Measurements from ENCODE around the gene VAV1.
A peak's percentile ranks its signal among the peaks of the same experiment; 100 is the strongest.
"Not testable (repeated sequence)": the region's sequence is repeated elsewhere in the genome, so short reads cannot be mapped to it uniquely, and the experiment has no call there.

VAV1 gene

GRCh38 chr19:6820237-6820636 is 47.7 kb downstream of the VAV1 start:
- DNase-seq = no peak

GRCh38 chr19:6821639-6822310 is 49.3 kb downstream of the VAV1 start:
- DNase-seq = no peak

- peak; percentile 67 for DNase-seq
Observed at GRCh38 chr19:6822311-6822670, 49.8 kb downstream of the VAV1 start.

- no peak for DNase-seq
Observed at GRCh38 chr19:6825076-6825774, 52.7 kb downstream of the VAV1 start.

GRCh38 chr19:6826281-6826920 is 53.9 kb downstream of the VAV1 start:
- DNase-seq = no peak

- no peak for DNase-seq
Observed at GRCh38 chr19:6828306-6828697, 55.8 kb downstream of the VAV1 start.

- no peak for DNase-seq
Observed at GRCh38 chr19:6828698-6829633, 56.5 kb downstream of the VAV1 start.

- DNase-seq = not testable (repeated sequence)
Observed at GRCh38 chr19:6829829-6830228, 57.3 kb downstream of the VAV1 start.

GRCh38 chr19:6831084-6831483 is 58.6 kb downstream of the VAV1 start:
- not testable (repeated sequence) for DNase-seq

- DNase-seq = no peak
Observed at GRCh38 chr19:6832412-6832811, 59.9 kb downstream of the VAV1 start.

- DNase-seq = no peak
Observed at GRCh38 chr19:6833166-6833790, 60.8 kb downstream of the VAV1 start.

GRCh38 chr19:6834433-6834832 is 61.9 kb downstream of the VAV1 start:
- no peak for DNase-seq

- DNase-seq = no peak
Observed at GRCh38 chr19:6835501-6835900, 63.0 kb downstream of the VAV1 start.

- DNase-seq = no peak
Observed at GRCh38 chr19:6837525-6837924, 65.0 kb downstream of the VAV1 start.

- DNase-seq = no peak
Observed at GRCh38 chr19:6838062-6838655, 65.7 kb downstream of the VAV1 start.

GRCh38 chr19:6842871-6843607 is 70.5 kb downstream of the VAV1 start:
- DNase-seq = no peak

GRCh38 chr19:6847828-6848200 is 75.3 kb downstream of the VAV1 start:
- DNase-seq = no peak

GRCh38 chr19:6848986-6849385 is 76.5 kb downstream of the VAV1 start:
- DNase-seq = no peak

- no peak for DNase-seq
Observed at GRCh38 chr19:6849876-6850275, 77.4 kb downstream of the VAV1 start.

- DNase-seq = no peak
Observed at GRCh38 chr19:6851359-6851758, 78.9 kb downstream of the VAV1 start.

- DNase-seq = no peak
Observed at GRCh38 chr19:6852001-6852400, 79.5 kb downstream of the VAV1 start.

GRCh38 chr19:6853868-6854267 is 81.4 kb downstream of the VAV1 start:
- DNase-seq = no peak

Data from NCI-H1105 treated with DMSO at 0.1 percent for 48 hours (cell line).